Stimulated activated naive CD8-positive, alpha-beta T cell treated with anti-CD3 and anti-CD28 coated beads, Interleukin-15, Interleukin-2, amounts not matched to agents 100 U/mL and 50 U/mL, for 24 hours (primary cell): ENCODE measurements around the gene FCHO2.

Experiments
- ATAC-seq: fragments of 150-1000 bp; cut with Tn5 transposase; one replicate; pipeline ENCODE4 v1.10.0; 2021
- DNase-seq: peaks from one replicate; pipeline ENCODE4 v3.0.0; 2021

The FCHO2 gene

GRCh38 chr5:73030995-73031394, 75.2 kb downstream of the FCHO2 start:
- no peak for ATAC-seq
- DNase-seq, result no peak

- DNase-seq (no peak), ATAC-seq (no peak)
Measured at GRCh38 chr5:73031839-73032238, 76.0 kb downstream of the FCHO2 start.

GRCh38 chr5:73032635-73033034, 76.8 kb downstream of the FCHO2 start:
- DNase-seq (no peak), ATAC-seq (no peak)

- no peak for DNase-seq
- no peak for ATAC-seq
Measured at GRCh38 chr5:73037545-73037944, 81.7 kb downstream of the FCHO2 start.

GRCh38 chr5:73039082-73039481, 83.2 kb downstream of the FCHO2 start:
- DNase-seq, result no peak

GRCh38 chr5:73042993-73043392, 87.2 kb downstream of the FCHO2 start:
- ATAC-seq (no peak), DNase-seq (no peak)

More at GRCh38 chr5:73039082-73039481, 83.2 kb downstream of the FCHO2 start:
- no peak for ATAC-seq

GRCh38 chr5:73044546-73044945, 88.7 kb downstream of the FCHO2 start:
- ATAC-seq (no peak), DNase-seq (no peak)

GRCh38 chr5:73045623-73046022, 89.8 kb downstream of the FCHO2 start:
- ATAC-seq, result no peak

GRCh38 chr5:73061593-73061992, 105.8 kb downstream of the FCHO2 start:
- no peak for DNase-seq
- no peak for ATAC-seq

More at GRCh38 chr5:73045623-73046022, 89.8 kb downstream of the FCHO2 start:
- no peak for DNase-seq

- DNase-seq (no peak), ATAC-seq (no peak)
Measured at GRCh38 chr5:73066466-73066865, 110.6 kb downstream of the FCHO2 start.

- DNase-seq (no peak), ATAC-seq (no peak)
Measured at GRCh38 chr5:73067213-73067612, 111.4 kb downstream of the FCHO2 start.

- ATAC-seq (no peak), DNase-seq (no peak)
Measured at GRCh38 chr5:73081093-73081492, 125.3 kb downstream of the FCHO2 start.

- DNase-seq, result no peak
- no peak for ATAC-seq
Measured at GRCh38 chr5:73088026-73088425, 132.2 kb downstream of the FCHO2 start.

- no peak for DNase-seq
- peak; percentile 88 for ATAC-seq
Measured at GRCh38 chr5:73093943-73094342, 138.1 kb downstream of the FCHO2 start.

- ATAC-seq (peak; percentile 83), DNase-seq (no peak)
Measured at GRCh38 chr5:73094415-73094814, 138.6 kb downstream of the FCHO2 start.

- no peak for DNase-seq
- ATAC-seq, result no peak
Measured at GRCh38 chr5:73095564-73096238, 139.9 kb downstream of the FCHO2 start.

GRCh38 chr5:73096239-73096575, 140.4 kb downstream of the FCHO2 start:
- ATAC-seq, result no peak
- DNase-seq, result no peak

GRCh38 chr5:73097740-73098139, 141.9 kb downstream of the FCHO2 start:
- DNase-seq (no peak), ATAC-seq (no peak)

- DNase-seq (no peak), ATAC-seq (no peak)
Measured at GRCh38 chr5:73100109-73100508, 144.3 kb downstream of the FCHO2 start.

GRCh38 chr5:73103870-73104299, 148.0 kb downstream of the FCHO2 start:
- ATAC-seq (no peak), DNase-seq (no peak)

GRCh38 chr5:73104326-73104725, 148.5 kb downstream of the FCHO2 start:
- no peak for ATAC-seq
- no peak for DNase-seq

GRCh38 chr5:73106335-73106734, 150.5 kb downstream of the FCHO2 start:
- no peak for DNase-seq
- ATAC-seq, result no peak

- no peak for ATAC-seq
Measured at GRCh38 chr5:73110190-73110589, 154.3 kb downstream of the FCHO2 start.

GRCh38 chr5:73111536-73111935, 155.7 kb downstream of the FCHO2 start:
- ATAC-seq (no peak), DNase-seq (no peak)

More at GRCh38 chr5:73110190-73110589, 154.3 kb downstream of the FCHO2 start:
- no peak for DNase-seq

GRCh38 chr5:73112359-73112758, 156.5 kb downstream of the FCHO2 start:
- DNase-seq (no peak), ATAC-seq (no peak)
